T follicular helper cell (primary cell): ENCODE results near the gene TMEM107.
A peak's percentile ranks its signal among the peaks of the same experiment; 100 is the strongest.
"Not testable (repeated sequence)": the region's sequence is repeated elsewhere in the genome, so short reads cannot be mapped to it uniquely, and the experiment has no call there.

ENCODE experiments used
- DNase-seq: peaks from one replicate; pipeline ENCODE4 v3.0.0-alpha.2; 2020; ENCODE audit warnings: low read depth

Gene TMEM107

DNA sequence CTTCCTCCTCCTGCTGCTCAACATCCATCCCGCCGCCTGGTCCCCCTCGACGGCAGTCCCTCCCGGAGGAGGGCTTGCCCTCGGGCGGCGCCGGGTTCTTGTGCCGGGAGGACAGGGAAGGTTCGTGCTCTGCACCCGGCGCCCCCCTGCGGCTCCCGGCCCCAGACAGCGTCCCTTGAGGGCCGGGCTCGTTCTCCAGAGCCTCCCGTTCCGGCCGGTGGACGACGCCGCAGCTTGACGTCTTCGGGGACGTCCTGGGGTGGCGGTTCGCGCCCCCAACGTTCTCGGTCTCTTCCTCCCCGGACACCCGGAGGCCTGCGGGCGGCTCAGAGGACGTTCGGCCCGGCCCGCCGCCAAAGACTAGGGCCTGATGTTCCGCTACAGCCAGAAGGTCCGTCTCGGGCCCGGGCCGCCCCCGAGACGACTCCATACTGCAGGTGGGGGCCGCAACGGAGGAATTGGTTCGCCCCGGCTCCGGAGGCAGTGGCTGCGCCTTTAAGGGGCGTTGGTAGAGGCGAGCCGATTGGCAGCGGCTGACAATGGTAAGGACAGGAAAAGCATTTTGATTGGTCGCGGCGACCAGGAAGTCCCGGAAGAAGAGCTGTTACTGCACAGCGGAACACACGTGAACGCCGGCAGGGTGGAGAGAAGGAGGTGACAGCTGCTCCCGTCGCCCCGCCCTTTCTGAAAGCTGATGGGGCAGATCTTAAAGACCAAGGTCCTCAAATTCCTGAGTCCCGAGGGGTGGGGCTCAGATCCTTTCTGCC, 13.7 kb upstream of the TMEM107 start, which contains the start of gene BORCS6:
TSS of gene BORCS6 (minus strand) at position 470 of the 767 bp plus-strand sequence. CDS start at position 430, 40 bp downstream.
- peak; percentile 93 for DNase-seq

DNA sequence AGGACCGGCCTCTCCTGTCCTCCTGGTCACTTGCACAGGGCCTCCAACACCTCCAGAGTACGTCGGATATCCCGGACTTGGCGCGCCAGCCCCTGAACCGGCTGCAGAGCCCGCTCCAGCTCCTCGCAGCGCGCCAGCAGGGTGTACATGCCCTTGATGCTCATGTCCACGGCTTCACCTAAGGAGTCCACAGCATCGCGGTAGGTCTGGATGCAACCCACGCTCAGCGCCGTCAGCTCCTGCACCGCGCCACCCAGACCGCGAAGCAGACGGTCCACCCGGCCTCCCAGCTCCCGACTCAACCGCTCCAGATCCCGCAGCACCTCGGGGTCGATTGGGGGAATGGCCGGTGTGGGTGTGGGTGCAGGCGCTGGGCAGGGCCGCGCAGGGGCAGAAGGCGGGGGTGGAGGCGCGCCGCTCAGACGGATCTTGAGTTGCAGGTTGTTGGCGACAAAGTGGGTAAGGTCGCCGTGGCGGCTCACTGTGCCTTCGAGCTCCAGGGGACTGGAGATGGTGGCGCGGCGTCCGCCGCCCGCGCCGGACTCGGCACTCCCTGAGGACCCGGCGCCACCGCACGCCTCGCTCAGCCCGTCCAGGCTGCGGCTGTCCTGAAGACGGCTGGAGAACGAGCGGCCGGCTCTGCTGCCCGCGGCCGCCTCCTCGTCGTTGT, 13.0 kb upstream of the TMEM107 start:
- no peak for DNase-seq

DNA sequence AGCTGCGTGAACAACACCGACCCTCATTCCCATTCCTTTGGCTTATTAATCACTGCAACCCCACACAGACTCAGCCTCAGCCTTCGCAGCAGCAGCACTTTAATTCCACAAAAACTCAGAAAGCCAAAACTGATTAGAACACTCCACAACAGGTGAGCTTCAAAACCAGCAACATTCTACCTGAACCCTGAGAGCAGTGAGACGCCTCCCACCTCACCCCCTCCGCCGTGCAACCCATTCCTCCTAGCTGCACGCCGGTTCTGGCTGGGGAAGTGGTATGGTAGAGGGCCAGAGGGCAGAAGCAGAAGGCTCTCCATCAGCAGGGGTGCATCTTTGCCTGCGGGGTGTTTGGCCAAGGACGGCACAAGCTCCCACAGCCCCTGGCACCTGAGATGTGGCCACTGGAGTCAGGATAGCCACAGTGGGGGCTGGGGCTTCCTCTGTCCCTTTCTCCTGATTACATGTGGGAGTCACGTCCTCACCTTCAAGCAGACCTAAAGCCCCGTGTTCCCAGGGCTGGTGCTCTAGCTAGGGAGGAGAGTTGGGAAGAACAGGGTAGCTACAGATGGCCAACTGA, 12.2 kb upstream of the TMEM107 start:
- no peak for DNase-seq

DNA sequence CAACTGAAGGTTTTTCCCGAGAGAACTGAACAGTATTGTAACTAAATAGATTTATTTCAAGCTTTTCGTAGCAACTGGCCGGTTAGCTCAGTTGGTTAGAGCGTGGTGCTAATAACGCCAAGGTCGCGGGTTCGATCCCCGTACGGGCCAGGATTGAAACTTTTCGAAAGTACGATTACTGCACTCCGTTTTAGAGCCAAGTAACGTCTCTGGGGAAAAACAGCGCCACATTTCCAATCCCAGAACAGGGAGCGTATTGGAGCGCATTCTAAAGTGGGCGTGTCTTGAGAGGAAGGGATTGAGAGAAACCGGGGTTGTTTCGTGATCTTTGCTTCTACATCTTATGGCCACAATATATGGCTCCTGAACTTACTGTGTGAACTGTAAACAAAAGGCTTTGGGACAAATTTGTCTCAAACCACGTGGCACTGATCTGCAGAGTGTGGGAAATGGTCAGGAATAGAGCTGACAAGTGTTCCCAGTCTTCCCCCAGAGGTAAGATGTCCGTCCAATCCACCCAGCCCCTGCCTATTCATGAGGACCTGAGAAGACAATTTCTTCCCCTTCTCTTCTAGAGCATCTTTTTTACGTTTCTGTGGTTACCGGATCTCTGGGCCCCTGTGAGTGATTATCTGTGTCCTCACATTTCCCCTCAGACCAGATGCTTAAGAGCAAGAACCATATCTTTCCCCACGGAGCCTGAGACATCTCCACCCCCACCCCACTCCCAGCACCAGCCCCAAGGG, 11.5 kb upstream of the TMEM107 start:
- peak; percentile 78 for DNase-seq

DNA sequence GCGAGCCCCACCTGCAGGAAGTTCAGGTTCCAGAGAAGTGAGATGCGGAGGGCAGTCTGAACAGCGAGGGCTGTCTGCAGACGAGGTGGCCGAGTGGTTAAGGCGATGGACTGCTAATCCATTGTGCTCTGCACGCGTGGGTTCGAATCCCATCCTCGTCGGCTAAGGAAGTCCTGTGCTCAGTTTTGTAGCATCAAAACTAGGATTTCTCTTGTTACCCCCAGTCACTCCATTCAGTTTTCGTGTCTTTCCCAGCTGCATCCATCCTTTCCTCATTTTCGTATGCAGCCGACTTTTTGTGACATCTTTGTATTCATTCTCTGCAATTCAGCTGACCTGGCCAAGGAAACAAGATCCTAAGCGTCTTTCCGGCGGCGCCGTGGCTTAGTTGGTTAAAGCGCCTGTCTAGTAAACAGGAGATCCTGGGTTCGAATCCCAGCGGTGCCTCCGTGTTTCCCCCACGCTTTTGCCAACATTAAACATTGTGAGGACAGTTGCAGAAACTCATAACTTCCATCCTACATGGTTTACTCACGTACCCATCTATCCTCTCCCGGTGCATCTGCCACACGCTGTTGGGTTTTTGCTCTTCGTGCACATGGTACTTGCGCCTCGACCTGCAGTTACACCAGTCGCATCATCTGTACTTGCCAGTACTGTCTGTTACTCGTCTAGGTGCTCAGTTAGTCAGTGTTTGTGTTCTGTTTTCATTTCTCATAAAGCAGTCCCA, 10.8 kb upstream of the TMEM107 start:
- DNase-seq = peak; percentile 76

DNA sequence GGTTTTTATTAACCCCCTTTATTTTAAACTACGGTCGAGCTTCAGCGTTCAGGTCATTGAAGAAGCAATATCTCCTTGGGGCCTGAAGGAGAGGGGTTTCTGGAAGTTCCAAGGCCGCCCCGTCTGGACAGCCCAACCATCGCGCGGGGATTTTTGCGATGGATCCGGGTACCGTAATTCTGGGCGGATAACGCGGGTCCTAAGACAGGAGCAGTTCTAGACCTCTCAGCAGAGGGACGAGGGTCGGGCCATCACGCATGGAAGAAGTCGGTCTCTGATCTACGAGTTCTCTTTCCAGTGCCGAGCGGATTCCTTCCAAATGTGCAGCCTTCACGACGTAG, 10.2 kb upstream of the TMEM107 start:
- DNase-seq = no peak

DNA sequence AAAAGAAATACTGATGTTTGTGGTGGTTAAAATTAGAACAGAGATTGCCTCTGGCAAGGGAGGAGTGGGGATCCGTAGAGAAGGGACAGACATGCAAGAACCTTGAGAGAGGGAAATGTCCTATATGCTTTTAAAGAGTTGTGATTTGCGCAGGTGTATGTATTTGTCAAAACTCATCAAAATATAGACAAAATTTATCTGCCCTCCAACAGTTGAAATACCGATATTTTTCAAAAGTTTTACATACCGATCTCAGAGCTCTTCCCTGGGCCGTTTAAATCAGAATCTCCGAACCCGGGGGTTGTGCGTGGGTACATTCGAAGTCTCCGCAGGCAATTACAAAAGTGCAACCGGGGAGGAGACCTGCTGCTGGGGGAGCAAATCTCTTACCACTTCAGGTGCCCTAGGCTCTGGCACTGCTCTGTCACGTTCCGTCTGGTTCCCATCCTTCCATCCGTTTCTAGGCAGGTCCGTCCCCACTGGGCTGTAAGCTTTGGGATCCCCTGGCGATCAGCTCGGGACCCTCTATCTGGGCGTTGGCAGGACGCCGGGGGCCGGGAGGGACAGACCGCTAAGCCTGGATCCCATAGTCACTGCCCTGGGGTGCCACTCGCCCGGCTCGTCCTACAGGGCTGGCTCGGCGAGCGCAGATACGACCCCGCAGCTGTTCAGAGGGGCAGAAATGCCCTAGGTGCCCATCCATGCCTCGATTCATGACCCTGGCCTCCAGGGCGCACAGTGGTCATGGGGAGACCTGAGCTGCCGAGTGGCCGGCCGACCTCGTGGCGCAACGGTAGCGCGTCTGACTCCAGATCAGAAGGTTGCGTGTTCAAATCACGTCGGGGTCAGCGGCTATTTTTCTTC, 9.6 kb upstream of the TMEM107 start:
- peak; percentile 77 for DNase-seq

DNA sequence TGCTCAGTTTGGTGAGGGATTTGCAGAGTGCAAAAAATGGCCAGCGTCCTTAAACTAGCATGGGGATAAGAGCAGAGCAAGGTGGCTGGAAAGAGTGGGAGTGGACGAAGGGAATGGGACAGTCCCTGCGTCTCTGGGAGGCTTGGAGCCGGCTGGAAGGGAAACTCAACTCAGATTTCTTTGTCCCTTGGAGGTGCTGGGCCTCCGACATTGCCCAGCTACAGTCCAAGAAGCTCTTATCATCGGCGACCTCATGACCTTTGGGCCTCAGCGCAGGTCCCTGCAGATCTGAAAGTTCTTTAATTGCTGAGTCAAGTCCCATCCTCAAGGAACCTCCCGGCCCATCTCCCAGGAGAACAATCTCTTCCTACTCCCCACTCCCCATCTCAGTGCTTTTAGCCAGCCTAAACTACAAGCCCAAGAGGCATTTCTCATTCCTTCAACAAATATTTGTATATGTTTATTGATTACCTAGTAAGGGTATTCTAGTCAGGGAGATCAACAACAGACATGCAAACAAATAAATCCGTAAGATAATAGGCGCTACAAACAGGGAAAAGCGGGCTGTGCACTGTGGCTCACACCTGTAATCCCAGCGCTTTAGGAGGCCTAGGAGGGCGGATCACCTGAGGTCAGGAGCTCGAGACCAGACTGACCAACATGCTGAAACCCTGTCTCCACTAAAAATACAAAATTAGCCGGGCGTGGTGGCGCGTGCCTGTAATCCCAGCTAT, 985 bp upstream of the TMEM107 start:
- no peak for DNase-seq

DNA sequence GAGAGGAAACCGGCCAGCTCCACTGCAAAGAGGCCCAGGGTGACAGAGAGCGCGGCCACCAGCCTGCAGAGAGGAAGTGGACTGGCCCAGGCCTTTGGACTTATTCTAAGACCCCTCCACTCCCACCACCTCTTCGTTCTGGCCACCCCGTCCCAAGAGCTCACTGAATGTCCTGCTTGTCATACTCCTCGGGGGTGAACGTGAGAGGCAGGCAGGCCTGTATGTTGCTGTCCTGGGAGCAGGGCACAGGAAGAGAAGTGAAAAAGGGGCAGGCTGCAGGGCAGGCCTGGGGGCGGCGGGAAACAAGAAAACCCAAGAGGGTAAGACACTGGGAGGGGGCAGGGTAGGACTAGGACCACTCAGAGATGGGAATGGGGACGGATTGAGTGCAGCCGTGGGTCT, 384 bp downstream of the TMEM107 start:
- DNase-seq = no peak

DNA sequence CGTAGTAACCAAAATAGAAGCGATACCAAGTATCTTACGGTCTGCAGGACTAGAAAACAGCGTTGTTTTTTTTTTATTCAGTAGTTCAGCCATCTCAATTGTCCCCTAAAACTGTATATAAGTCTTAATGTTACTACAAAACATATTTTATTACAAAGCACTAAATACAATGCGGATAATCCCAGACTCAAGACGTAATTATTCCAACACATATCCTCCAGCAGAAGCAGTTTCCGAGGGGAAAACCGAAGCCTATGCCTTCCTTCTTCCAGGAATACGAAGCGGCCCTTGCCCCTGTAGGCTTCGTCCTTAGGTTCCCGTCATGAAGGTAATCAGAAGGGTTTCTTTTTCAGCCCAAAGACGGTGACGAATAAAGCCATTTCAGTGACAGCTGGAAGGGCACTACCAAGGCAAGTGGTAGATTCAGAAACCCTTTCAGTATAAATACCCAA, 2.3 kb downstream of the TMEM107 start:
- no peak for DNase-seq

DNA sequence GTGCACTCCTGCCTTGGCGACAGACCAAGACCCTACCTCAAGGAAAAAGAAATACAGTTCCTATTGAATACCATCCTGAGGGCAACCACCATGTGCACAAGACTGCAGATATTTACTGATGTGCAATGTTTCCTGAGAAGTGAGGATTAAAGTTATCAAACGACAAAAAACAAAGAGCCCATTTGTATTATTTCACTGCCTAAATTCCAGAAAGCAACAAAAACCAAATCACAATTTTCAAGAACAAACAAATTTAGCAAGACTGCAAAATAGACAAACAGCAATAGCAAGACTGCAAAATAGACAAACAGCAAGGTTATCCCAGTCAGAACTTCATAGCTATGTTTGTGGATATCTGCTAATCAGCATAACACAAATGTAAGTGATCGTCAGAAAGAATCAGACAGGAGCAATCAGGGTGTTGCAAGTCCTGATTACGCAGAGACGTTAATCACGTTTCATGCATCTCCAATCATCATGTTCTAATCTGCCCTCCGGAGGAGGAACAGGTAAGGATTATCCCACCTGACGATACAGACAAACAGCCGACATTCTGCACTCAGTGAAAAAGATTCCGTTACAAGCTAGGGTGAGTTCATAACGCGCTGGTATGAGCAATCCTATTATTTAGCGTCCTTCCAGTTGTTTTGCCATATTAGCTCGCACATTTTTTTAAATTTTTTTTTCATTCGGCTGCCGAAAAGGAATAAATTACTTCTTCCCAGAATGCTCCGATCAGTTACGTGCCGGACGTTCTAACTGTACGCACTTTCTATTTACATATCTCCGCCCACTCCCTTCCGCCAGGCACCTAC, 2.9 kb downstream of the TMEM107 start:
- peak; percentile 71 for DNase-seq

DNA sequence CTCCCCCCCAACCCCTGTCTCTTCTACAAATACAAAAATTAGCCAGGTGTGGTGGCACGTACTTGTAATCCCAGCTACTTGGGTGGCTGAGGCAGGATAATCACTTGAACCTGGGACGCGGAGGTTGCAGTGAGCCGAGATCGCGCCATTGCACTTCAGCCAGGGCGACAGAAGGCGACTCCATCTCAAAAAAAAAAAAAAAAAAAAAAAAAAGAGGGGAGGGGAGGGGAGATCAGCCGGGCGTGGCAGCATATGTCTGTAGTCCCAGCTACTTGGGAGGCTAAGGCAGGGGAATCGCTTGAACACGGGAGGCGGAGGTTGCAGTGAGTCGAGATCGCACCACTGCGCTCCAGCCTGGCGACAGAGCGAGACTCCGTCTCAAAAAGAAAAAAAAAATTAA, 6.0 kb downstream of the TMEM107 start:
- not testable (repeated sequence) for DNase-seq

DNA sequence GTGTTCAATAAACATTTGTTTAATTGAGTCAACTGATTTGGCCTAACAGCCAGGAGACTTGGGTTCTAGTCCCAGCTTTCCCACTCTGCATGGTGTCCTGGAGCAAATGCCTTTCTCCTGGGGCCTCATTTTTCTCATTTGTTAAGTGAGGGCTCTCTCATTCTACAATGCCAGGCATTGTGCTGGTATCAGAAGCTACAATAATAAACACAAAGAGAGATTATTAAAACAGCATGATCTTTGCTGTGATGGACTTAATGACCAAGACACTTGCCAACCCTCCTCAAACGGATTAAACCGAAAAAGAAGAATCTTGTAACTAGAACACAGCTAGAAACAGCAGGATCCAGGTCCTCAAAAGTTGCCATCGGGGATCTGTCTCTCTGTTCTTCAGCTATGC, 8.7 kb downstream of the TMEM107 start:
- DNase-seq = no peak

DNA sequence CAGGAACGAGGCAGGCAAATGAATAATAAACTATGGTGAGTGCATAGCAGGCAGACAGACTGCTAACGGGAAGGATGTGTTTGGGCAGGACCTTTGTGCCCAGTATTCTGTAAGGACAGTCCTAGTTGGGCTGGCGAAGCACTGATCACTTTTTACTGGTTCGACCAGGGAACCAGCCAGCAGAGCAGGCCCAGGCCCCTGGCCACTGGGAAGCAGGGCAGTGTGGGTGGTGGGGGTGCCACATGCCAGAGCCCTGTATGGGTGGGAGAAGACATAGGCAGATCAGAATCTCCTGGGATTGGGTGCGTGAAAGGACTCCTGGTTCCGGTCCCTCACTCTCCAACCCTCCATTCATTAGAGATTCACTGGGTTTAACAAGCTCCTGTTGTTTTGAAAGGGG, 9.4 kb downstream of the TMEM107 start:
- no peak for DNase-seq

DNA sequence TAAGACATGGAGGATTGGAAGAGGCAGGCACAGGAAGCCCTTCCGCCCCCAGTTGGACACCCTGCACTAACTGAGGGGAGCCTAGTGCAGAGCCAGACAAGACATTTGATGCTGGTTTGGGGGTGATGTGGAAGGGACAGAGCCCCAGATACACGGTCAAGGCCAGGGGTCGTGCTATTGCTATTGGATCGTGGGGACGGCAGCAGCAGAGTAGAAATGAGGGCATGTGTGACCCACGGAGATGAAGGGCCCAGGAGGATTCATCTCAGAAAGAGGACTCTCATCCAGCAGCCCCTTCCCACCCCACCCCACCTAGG, 11.4 kb downstream of the TMEM107 start:
- DNase-seq = no peak

DNA sequence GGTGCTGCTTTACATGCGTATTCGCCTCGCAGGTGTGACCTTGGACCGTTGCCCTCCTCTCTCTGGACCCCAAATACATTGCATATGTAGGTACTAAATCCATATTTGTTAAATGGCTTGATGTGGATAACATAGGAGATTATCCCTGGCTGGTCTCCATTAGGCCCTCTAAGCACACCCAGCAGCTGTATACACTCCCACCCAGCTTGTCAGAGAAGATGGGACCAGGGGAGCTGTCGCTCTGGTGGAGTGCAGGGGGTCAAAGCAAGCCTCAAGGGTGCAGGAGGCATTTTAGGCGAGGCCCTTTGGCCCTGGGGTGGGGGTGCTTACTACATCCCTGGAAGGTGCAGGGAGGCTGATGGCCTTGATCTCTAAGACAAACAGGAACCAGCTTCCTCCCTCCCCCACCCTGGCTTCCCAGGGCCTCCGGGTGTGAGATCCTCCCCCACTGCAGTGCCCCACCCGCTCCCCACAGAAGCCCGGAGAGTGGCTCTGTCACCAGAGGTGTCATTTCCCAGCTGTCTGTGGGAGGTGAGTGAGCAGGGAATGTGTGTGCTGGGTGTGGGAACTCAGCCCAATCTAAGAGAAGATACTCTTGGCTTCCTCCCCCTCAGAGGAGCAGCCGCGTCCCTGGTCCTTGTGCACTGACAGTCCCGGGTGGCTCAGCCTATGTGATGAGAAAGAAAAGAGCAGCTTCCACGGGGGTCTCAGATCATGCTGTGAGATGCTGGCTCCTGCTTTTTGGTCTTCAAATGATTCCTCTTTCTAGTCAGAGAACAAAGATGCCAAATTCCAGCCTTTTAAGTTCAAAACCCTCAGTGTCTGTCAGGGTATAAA, 12.0 kb downstream of the TMEM107 start:
- no peak for DNase-seq

DNA sequence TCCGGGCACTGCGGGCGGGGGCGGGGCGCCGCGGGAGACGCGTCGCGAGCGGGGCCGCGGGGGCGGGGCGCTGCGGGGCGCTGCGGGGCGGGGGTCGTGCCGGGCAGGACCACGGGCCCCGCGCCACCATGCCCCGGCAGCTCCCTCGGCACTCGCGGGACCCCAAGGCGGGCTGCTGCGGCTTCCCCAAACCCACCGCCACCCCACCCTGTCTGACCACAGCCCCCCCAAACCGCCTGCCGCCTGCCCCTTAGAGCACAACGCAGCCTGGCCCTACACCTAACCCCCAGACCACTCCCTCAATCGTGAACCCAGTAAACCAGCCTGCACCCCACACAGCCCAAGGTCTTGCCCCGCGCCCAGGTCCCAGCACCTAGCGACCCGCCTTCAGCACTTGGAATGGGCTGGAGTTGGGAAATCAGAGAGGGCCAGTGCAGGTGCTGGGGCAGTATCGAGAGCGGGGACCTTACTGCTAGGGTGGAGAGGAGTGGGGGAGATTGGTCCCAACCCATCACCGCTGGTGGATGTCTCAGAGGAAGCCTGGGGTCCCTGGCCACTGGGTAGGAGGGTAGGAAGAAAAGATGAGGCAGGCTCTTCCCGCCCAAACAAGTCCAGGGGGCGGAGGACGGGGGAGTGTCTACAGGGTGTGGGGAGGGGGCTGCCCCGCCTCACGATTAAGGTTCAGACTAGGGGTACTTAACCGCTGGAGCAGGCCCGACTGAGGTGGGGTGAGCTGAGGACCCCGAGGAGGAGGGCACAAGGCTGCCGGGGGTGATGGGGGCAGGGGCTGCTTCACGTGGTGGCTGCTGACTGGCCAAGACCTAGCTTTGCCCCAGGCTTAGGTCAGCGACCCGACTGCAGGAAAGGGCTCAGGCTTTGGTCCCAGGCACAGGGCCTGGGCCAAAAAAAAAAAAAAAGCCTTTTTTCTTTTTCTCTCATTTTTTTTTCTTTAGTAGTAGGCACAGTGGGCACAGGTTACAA, 12.9 kb downstream of the TMEM107 start:
- DNase-seq = no peak
